Body of pancreas (tissue), 4 donors: Measurements from ENCODE around the gene UBALD2.

Source experiments
- CTCF ChIP-seq, 7 experiments: fragments of 450-650 bp in 4 of 7; fragments of 200-600 bp in 3 of 7; sonication (generic) in 3 of 7; IDR thresholded peaks; one replicate each; pipeline ENCODE4 v1.5.1; 2016 to 2019; ENCODE audit warnings: antibody characterized with exemption in 7 of 7
- POLR2A ChIP-seq, 3 donors: fragments of 450-650 bp; IDR thresholded peaks; one replicate each; pipeline ENCODE4 v1.6.1; 2016; ENCODE audit warnings: antibody characterized with exemption in 3 of 3, mild to moderate bottlenecking in 2 of 3

GRCh38 chr17:76232342-76232741, 32.8 kb upstream of the UBALD2 start:
- TF ChIP-seq POLR2A (IDR thresholded peaks at IDR 0.05) (no peak), CTCF (IDR thresholded peaks at IDR 0.05) (no peak)
